ENCODE measurements around the gene RABGAP1L. TPM values are rescaled to one million over a fixed set of nuclear protein-coding genes. Genes with fewer than 3 reads are reported as not detected.
"Not testable (repeated sequence)": the region's sequence is repeated elsewhere in the genome, so short reads cannot be mapped to it uniquely, and the experiment has no call there.

The RABGAP1L gene
- total RNA-seq, 1 donor from 2014 or later, result 41.0 TPM

- no peak for DNase-seq (ENCODE audit: low spot score)
- Mint-ChIP-seq H3K4me1 (ENCODE audit: low read depth) (no peaks in the 10 kb centered on the region), H3K36me3 (ENCODE audit: low read depth) (no peaks in the 10 kb centered on the region), H3K4me3 (no peak overlapping the region), H3K27ac (no peak overlapping the region), H3K27me3 (ENCODE audit: insufficient read depth) (no peaks in the 10 kb centered on the region), H3K9me3 (peaks cover 6% of the 10 kb centered on the region)
- intact Hi-C loops (cut with micrococcal nuclease), result no loop called here
Measured at GRCh38 chr1:174399211-174399610, 239.9 kb downstream of the RABGAP1L start.

- H3K27me3 Mint-ChIP-seq (ENCODE audit: insufficient read depth), result no peaks in the 10 kb centered on the region
- H3K4me3 Mint-ChIP-seq, result no peak overlapping the region
- peaks cover 6% of the 10 kb centered on the region for H3K9me3 Mint-ChIP-seq
- no peaks in the 10 kb centered on the region for H3K4me1 Mint-ChIP-seq (ENCODE audit: low read depth)
- no peak overlapping the region for H3K27ac Mint-ChIP-seq
- DNase-seq (ENCODE audit: low spot score), result no peak
- intact Hi-C loops (cut with micrococcal nuclease), result no loop called here
- no peaks in the 10 kb centered on the region for H3K36me3 Mint-ChIP-seq (ENCODE audit: low read depth)
Measured at GRCh38 chr1:174401075-174401474, 241.8 kb downstream of the RABGAP1L start.

GRCh38 chr1:174405219-174405618 is 245.9 kb downstream of the RABGAP1L start:
- Mint-ChIP-seq H3K36me3 (ENCODE audit: low read depth) (no peaks in the 10 kb centered on the region), H3K4me1 (ENCODE audit: low read depth) (no peaks in the 10 kb centered on the region), H3K9me3 (no peaks in the 10 kb centered on the region), H3K27me3 (ENCODE audit: insufficient read depth) (no peaks in the 10 kb centered on the region), H3K4me3 (no peak overlapping the region), H3K27ac (no peak overlapping the region)
- intact Hi-C loops (cut with micrococcal nuclease), result no loop called here
- no peak for DNase-seq (ENCODE audit: low spot score)

GRCh38 chr1:174406421-174406820 is 247.1 kb downstream of the RABGAP1L start:
- intact Hi-C loops (cut with micrococcal nuclease), result no loop called here
- Mint-ChIP-seq H3K36me3 (ENCODE audit: low read depth) (no peaks in the 10 kb centered on the region), H3K9me3 (no peaks in the 10 kb centered on the region)

GRCh38 chr1:174407665-174408064 is 248.3 kb downstream of the RABGAP1L start:
- no peak overlapping the region for H3K27ac Mint-ChIP-seq
- intact Hi-C loops (cut with micrococcal nuclease), result no loop called here
- H3K36me3 Mint-ChIP-seq (ENCODE audit: low read depth), result no peaks in the 10 kb centered on the region
- H3K9me3 Mint-ChIP-seq, result no peaks in the 10 kb centered on the region
- no peak overlapping the region for H3K4me3 Mint-ChIP-seq
- DNase-seq (ENCODE audit: low spot score), result no peak
- peaks cover 4% of the 10 kb centered on the region for H3K27me3 Mint-ChIP-seq (ENCODE audit: insufficient read depth)
- H3K4me1 Mint-ChIP-seq (ENCODE audit: low read depth), result no peaks in the 10 kb centered on the region

More at GRCh38 chr1:174406421-174406820, 247.1 kb downstream of the RABGAP1L start:
- H3K4me1 Mint-ChIP-seq (ENCODE audit: low read depth), result no peaks in the 10 kb centered on the region
- no peak overlapping the region for H3K27ac Mint-ChIP-seq
- no peak overlapping the region for H3K4me3 Mint-ChIP-seq
- peaks cover under 1% of the 10 kb centered on the region for H3K27me3 Mint-ChIP-seq (ENCODE audit: insufficient read depth)
- DNase-seq (ENCODE audit: low spot score), result no peak

- H3K4me1 Mint-ChIP-seq (ENCODE audit: low read depth), result no peaks in the 10 kb centered on the region
- H3K27ac Mint-ChIP-seq, result no peak overlapping the region
- H3K27me3 Mint-ChIP-seq (ENCODE audit: insufficient read depth), result peaks cover 4% of the 10 kb centered on the region
- intact Hi-C loops (cut with micrococcal nuclease), result no loop called here
- H3K36me3 Mint-ChIP-seq (ENCODE audit: low read depth), result no peaks in the 10 kb centered on the region
- DNase-seq (ENCODE audit: low spot score), result no peak
- H3K4me3 Mint-ChIP-seq, result no peak overlapping the region
- no peaks in the 10 kb centered on the region for H3K9me3 Mint-ChIP-seq
Measured at GRCh38 chr1:174408146-174408545, 248.8 kb downstream of the RABGAP1L start.

GRCh38 chr1:174409801-174410200 is 250.5 kb downstream of the RABGAP1L start:
- DNase-seq (ENCODE audit: low spot score); H3K4me3 Mint-ChIP-seq; intact Hi-C loops (cut with micrococcal nuclease): not testable (repeated sequence)

GRCh38 chr1:174413632-174414031 is 254.3 kb downstream of the RABGAP1L start:
- Mint-ChIP-seq H3K27me3 (ENCODE audit: insufficient read depth) (peaks cover 4% of the 10 kb centered on the region), H3K36me3 (ENCODE audit: low read depth) (no peaks in the 10 kb centered on the region), H3K27ac (no peak overlapping the region), H3K4me1 (ENCODE audit: low read depth) (peaks cover 4% of the 10 kb centered on the region), H3K9me3 (no peaks in the 10 kb centered on the region), H3K4me3 (no peak overlapping the region)
- no peak for DNase-seq (ENCODE audit: low spot score)
- intact Hi-C loops (cut with micrococcal nuclease), result no loop called here

More at GRCh38 chr1:174409801-174410200, 250.5 kb downstream of the RABGAP1L start:
- H3K4me1 Mint-ChIP-seq (ENCODE audit: low read depth); H3K9me3 Mint-ChIP-seq; H3K36me3 Mint-ChIP-seq (ENCODE audit: low read depth); H3K27me3 Mint-ChIP-seq (ENCODE audit: insufficient read depth); H3K27ac Mint-ChIP-seq: not testable (repeated sequence)

GRCh38 chr1:174414203-174414602 is 254.9 kb downstream of the RABGAP1L start:
- H3K36me3 Mint-ChIP-seq (ENCODE audit: low read depth), result no peaks in the 10 kb centered on the region
- DNase-seq (ENCODE audit: low spot score), result no peak
- no peak overlapping the region for H3K4me3 Mint-ChIP-seq
- no peak overlapping the region for H3K27ac Mint-ChIP-seq
- H3K9me3 Mint-ChIP-seq, result no peaks in the 10 kb centered on the region
- peaks cover 4% of the 10 kb centered on the region for H3K27me3 Mint-ChIP-seq (ENCODE audit: insufficient read depth)
- H3K4me1 Mint-ChIP-seq (ENCODE audit: low read depth), result peaks cover 4% of the 10 kb centered on the region
- intact Hi-C loops (cut with micrococcal nuclease), result no loop called here

- H3K9me3 Mint-ChIP-seq, result no peaks in the 10 kb centered on the region
- no peak for DNase-seq (ENCODE audit: low spot score)
- no peak overlapping the region for H3K4me3 Mint-ChIP-seq
- no peaks in the 10 kb centered on the region for H3K36me3 Mint-ChIP-seq (ENCODE audit: low read depth)
- no peak overlapping the region for H3K27ac Mint-ChIP-seq
- peaks cover 4% of the 10 kb centered on the region for H3K4me1 Mint-ChIP-seq (ENCODE audit: low read depth)
- intact Hi-C loops (cut with micrococcal nuclease), result no loop called here
- H3K27me3 Mint-ChIP-seq (ENCODE audit: insufficient read depth), result peaks cover 4% of the 10 kb centered on the region
Measured at GRCh38 chr1:174415506-174415905, 256.2 kb downstream of the RABGAP1L start.

- H3K27ac Mint-ChIP-seq, result no peak overlapping the region
- DNase-seq (ENCODE audit: low spot score), result no peak
- intact Hi-C loops (cut with micrococcal nuclease), result no loop called here
- H3K27me3 Mint-ChIP-seq (ENCODE audit: insufficient read depth), result no peaks in the 10 kb centered on the region
- no peaks in the 10 kb centered on the region for H3K9me3 Mint-ChIP-seq
- no peaks in the 10 kb centered on the region for H3K36me3 Mint-ChIP-seq (ENCODE audit: low read depth)
- H3K4me1 Mint-ChIP-seq (ENCODE audit: low read depth), result peaks cover 4% of the 10 kb centered on the region
- no peak overlapping the region for H3K4me3 Mint-ChIP-seq
Measured at GRCh38 chr1:174417921-174418320, 258.6 kb downstream of the RABGAP1L start.

GRCh38 chr1:174425121-174425520 is 265.8 kb downstream of the RABGAP1L start:
- Mint-ChIP-seq H3K27ac (no peak overlapping the region), H3K36me3 (ENCODE audit: low read depth) (no peaks in the 10 kb centered on the region), H3K4me1 (ENCODE audit: low read depth) (no peaks in the 10 kb centered on the region), H3K9me3 (no peaks in the 10 kb centered on the region), H3K4me3 (no peak overlapping the region), H3K27me3 (ENCODE audit: insufficient read depth) (no peaks in the 10 kb centered on the region)
- DNase-seq (ENCODE audit: low spot score), result no peak
- intact Hi-C loops (cut with micrococcal nuclease), result no loop called here

GRCh38 chr1:174426153-174426552 is 266.8 kb downstream of the RABGAP1L start:
- intact Hi-C loops (cut with micrococcal nuclease), result no loop called here
- Mint-ChIP-seq H3K4me3 (no peak overlapping the region), H3K27ac (no peak overlapping the region), H3K27me3 (ENCODE audit: insufficient read depth) (no peaks in the 10 kb centered on the region), H3K9me3 (no peaks in the 10 kb centered on the region), H3K4me1 (ENCODE audit: low read depth) (no peaks in the 10 kb centered on the region), H3K36me3 (ENCODE audit: low read depth) (no peaks in the 10 kb centered on the region)
- DNase-seq (ENCODE audit: low spot score), result no peak

- no peak for DNase-seq (ENCODE audit: low spot score)
- H3K27ac Mint-ChIP-seq, result no peak overlapping the region
- intact Hi-C loops (cut with micrococcal nuclease), result no loop called here
Measured at GRCh38 chr1:174428033-174428432, 268.7 kb downstream of the RABGAP1L start.

More at GRCh38 chr1:174428033-174428432, 268.7 kb downstream of the RABGAP1L start:
- H3K9me3 Mint-ChIP-seq, result no peaks in the 10 kb centered on the region
- no peaks in the 10 kb centered on the region for H3K4me1 Mint-ChIP-seq (ENCODE audit: low read depth)
- no peak overlapping the region for H3K4me3 Mint-ChIP-seq
- no peaks in the 10 kb centered on the region for H3K36me3 Mint-ChIP-seq (ENCODE audit: low read depth)
- H3K27me3 Mint-ChIP-seq (ENCODE audit: insufficient read depth), result no peaks in the 10 kb centered on the region

Data from activated T-helper 1 cell treated with anti-CD3 and anti-CD28 coated beads, Interleukin-12 subunit alpha, Interleukin-12 subunit beta, Interleukin-2, Interleukin-4 antibody, amounts not matched to agents 30 ng/mL and 10 ng/mL and 1 ng/mL, durations not matched to agents 14 hours and 24 hours and 36 hours (primary cell).